SK-N-SH treated with all-trans-retinoic acid at 6 μM for 48 hours (cell line): ENCODE results near the gene ASCC1.

ENCODE experiments used
- BACH2 ChIP-seq: fragments of 250-450 bp; sonication (Bioruptor Pico); IDR thresholded peaks from 2 replicates; pipeline ENCODE4 v1.9.0; 2021; ENCODE audit warnings: mild to moderate bottlenecking, borderline replicate concordance
- CREB5 ChIP-seq: fragments of 250-450 bp; sonication (Bioruptor Pico); IDR thresholded peaks from 2 replicates; pipeline ENCODE4 v1.5.1; 2020; ENCODE audit warnings: low read depth, mild to moderate bottlenecking, moderate library complexity
- PATZ1 ChIP-seq: fragments of 250-450 bp; sonication (Bioruptor Pico); IDR thresholded peaks from 2 replicates; pipeline ENCODE4 v1.8.0; 2020; ENCODE audit warnings: mild to moderate bottlenecking, moderate library complexity, borderline replicate concordance
- POU6F1 ChIP-seq: fragments of 250-450 bp; sonication (Bioruptor Pico); IDR thresholded peaks from 2 replicates; pipeline ENCODE4 v1.8.0; 2021; ENCODE audit warnings: low read depth, mild to moderate bottlenecking, moderate library complexity, borderline replicate concordance
- TCF4 ChIP-seq: fragments of 250-450 bp; sonication (Bioruptor Pico); IDR thresholded peaks from 2 replicates; pipeline ENCODE4 v1.8.0; 2021; ENCODE audit warnings: mild to moderate bottlenecking, moderate library complexity, borderline replicate concordance

GRCh38 chr10:72097448-72098300, 118.4 kb downstream of the ASCC1 start:
- TF ChIP-seq PATZ1 (CRISPR knock-in tag) = no peak
- TF ChIP-seq POU6F1 = no peak
- no peak for TF ChIP-seq BACH2
- TF ChIP-seq CREB5 (CRISPR knock-in tag) = no peak
- no peak for TF ChIP-seq TCF4
